Right hindlimb (tissue), 1 donor: ENCODE measurements around the gene WDR7.

Experiments used
- DNase-seq: peaks from one replicate; pipeline ENCODE4 v3.0.0-alpha.2; 2018

WDR7 gene

GRCh38 chr18:56815926-56816325, 164.8 kb downstream of the WDR7 start:
- DNase-seq = no peak

GRCh38 chr18:56823986-56824565, 172.9 kb downstream of the WDR7 start:
- DNase-seq = no peak

GRCh38 chr18:56825321-56825720, 174.2 kb downstream of the WDR7 start:
- no peak for DNase-seq

GRCh38 chr18:56825878-56826277, 174.7 kb downstream of the WDR7 start:
- no peak for DNase-seq

GRCh38 chr18:56831988-56832387, 180.8 kb downstream of the WDR7 start:
- peak; percentile 25 for DNase-seq

- no peak for DNase-seq
Measured at GRCh38 chr18:56835331-56835730, 184.2 kb downstream of the WDR7 start.

- no peak for DNase-seq
Measured at GRCh38 chr18:56836173-56836572, 185.0 kb downstream of the WDR7 start.

- DNase-seq = no peak
Measured at GRCh38 chr18:56841836-56842235, 190.7 kb downstream of the WDR7 start.

GRCh38 chr18:56843241-56843640, 192.1 kb downstream of the WDR7 start:
- DNase-seq = no peak

GRCh38 chr18:56844556-56844955, 193.4 kb downstream of the WDR7 start:
- no peak for DNase-seq

- no peak for DNase-seq
Measured at GRCh38 chr18:56851774-56852173, 200.6 kb downstream of the WDR7 start.

GRCh38 chr18:56853961-56854360, 202.8 kb downstream of the WDR7 start:
- no peak for DNase-seq

GRCh38 chr18:56861244-56861643, 210.1 kb downstream of the WDR7 start:
- DNase-seq = no peak

GRCh38 chr18:56869189-56869777, 218.1 kb downstream of the WDR7 start:
- DNase-seq = no peak

GRCh38 chr18:56870982-56871381, 219.8 kb downstream of the WDR7 start:
- no peak for DNase-seq

GRCh38 chr18:56872140-56872539, 221.0 kb downstream of the WDR7 start:
- no peak for DNase-seq

- DNase-seq = no peak
Measured at GRCh38 chr18:56873441-56874140, 222.4 kb downstream of the WDR7 start.

- no peak for DNase-seq
Measured at GRCh38 chr18:56878711-56879110, 227.6 kb downstream of the WDR7 start.

- DNase-seq = no peak
Measured at GRCh38 chr18:56884511-56884910, 233.4 kb downstream of the WDR7 start.

GRCh38 chr18:56888978-56889377, 237.8 kb downstream of the WDR7 start:
- DNase-seq = no peak

- DNase-seq = no peak
Measured at GRCh38 chr18:56889621-56890020, 238.5 kb downstream of the WDR7 start.

GRCh38 chr18:56890632-56891031, 239.5 kb downstream of the WDR7 start:
- no peak for DNase-seq

- no peak for DNase-seq
Measured at GRCh38 chr18:56891116-56891515, 240.0 kb downstream of the WDR7 start.

- DNase-seq = no peak
Measured at GRCh38 chr18:56891870-56892269, 240.7 kb downstream of the WDR7 start.

- no peak for DNase-seq
Measured at GRCh38 chr18:56897122-56897521, 246.0 kb downstream of the WDR7 start.
